HepG2 (cell line): ENCODE measurements around the gene DOCK1. TPM values are rescaled to one million over a fixed set of nuclear protein-coding genes. Genes with fewer than 3 reads are reported as not detected.

Source experiments
- AHR ChIP-seq: IDR thresholded peaks from 2 replicates; pipeline ENCODE4 v1.6.1; 2018; ENCODE audit warnings: missing genetic modification reagents, missing compliant biosample characterization
- CREM ChIP-seq, 2 experiments: sonication (generic) in 1 of 2; formaldehyde crosslinking in 1 of 2; IDR thresholded peaks; 2 replicates each; pipeline versions ENCODE4 v1.4.0 to v1.6.1; 2016 to 2020; ENCODE audit warnings: antibody characterized with exemption in 1 of 2, mild to moderate bottlenecking in 1 of 2, missing genetic modification reagents in 1 of 2
- ESRRA ChIP-seq: sonication (generic); formaldehyde crosslinking; IDR thresholded peaks from 2 replicates; pipeline ENCODE4 v1.5.1; 2020; ENCODE audit warnings: mild to moderate bottlenecking, low read depth, missing genetic modification reagents
- HHEX ChIP-seq: IDR thresholded peaks from 2 replicates; pipeline ENCODE4 v1.6.1; 2016; ENCODE audit warnings: control low read depth
- HNF4A ChIP-seq: sonication (generic); formaldehyde crosslinking; IDR thresholded peaks from 2 replicates; pipeline ENCODE4 v1.4.0; 2020; ENCODE audit warnings: missing genetic modification reagents
- HOXA3 ChIP-seq: sonication (generic); formaldehyde crosslinking; IDR thresholded peaks from 2 replicates; pipeline ENCODE4 v1.5.0; 2020; ENCODE audit warnings: missing genetic modification reagents
- KAT7 ChIP-seq: IDR thresholded peaks from 2 replicates; pipeline ENCODE4 v1.6.1; 2018; ENCODE audit warnings: borderline replicate concordance, missing compliant biosample characterization
- KLF6 ChIP-seq: IDR thresholded peaks from 2 replicates; pipeline ENCODE4 v1.8.0; 2016; ENCODE audit warnings: missing biosample characterization, missing genetic modification reagents
- MAFF ChIP-seq: IDR thresholded peaks from 2 replicates; pipeline ENCODE4 v1.6.1; 2011; ENCODE audit warnings: low read depth, low read length, improper control_type of control experiment
- NFKBIZ ChIP-seq: IDR thresholded peaks from 2 replicates; pipeline ENCODE4 v1.6.1; 2018; ENCODE audit warnings: missing genetic modification reagents, missing compliant biosample characterization
- NR2F6 ChIP-seq, 2 experiments: IDR thresholded peaks; 2 replicates each; pipeline ENCODE4 v1.6.1; 2016; ENCODE audit warnings: antibody characterized with exemption in 1 of 2, mild to moderate bottlenecking in 1 of 2
- NRL ChIP-seq: sonication (generic); formaldehyde crosslinking; IDR thresholded peaks from 2 replicates; pipeline ENCODE4 v1.5.0; 2020; ENCODE audit warnings: missing genetic modification reagents, mild to moderate bottlenecking, moderate library complexity, borderline replicate concordance
- SALL1 ChIP-seq: sonication (generic); formaldehyde crosslinking; IDR thresholded peaks from 2 replicates; pipeline ENCODE4 v1.8.0; 2022; ENCODE audit warnings: mild to moderate bottlenecking, missing genetic modification reagents
- SYNCRIP ChIP-seq: fragments of 200-400 bp; formaldehyde crosslinking; IDR thresholded peaks from 2 replicates; pipeline ENCODE4 v1.6.1; 2018; ENCODE audit warnings: mild to moderate bottlenecking, low read depth, low read length; ENCODE audit not compliant: insufficient read depth
- TRIM24 ChIP-seq: sonication (generic); formaldehyde crosslinking; IDR thresholded peaks from 2 replicates; pipeline ENCODE4 v1.8.0; 2022; ENCODE audit warnings: mild to moderate bottlenecking, missing genetic modification reagents
- ZNF260 ChIP-seq: sonication (generic); formaldehyde crosslinking; IDR thresholded peaks from 2 replicates; pipeline ENCODE4 v1.4.0; 2020; ENCODE audit warnings: missing genetic modification reagents, low read depth, mild to moderate bottlenecking, borderline replicate concordance
- ZNF441 ChIP-seq: sonication (generic); formaldehyde crosslinking; IDR thresholded peaks from 2 replicates; pipeline ENCODE4 v1.7.0; 2021; ENCODE audit warnings: missing genetic modification reagents, borderline replicate concordance
- ZNF615 ChIP-seq: sonication (generic); formaldehyde crosslinking; IDR thresholded peaks from 2 replicates; pipeline ENCODE4 v1.5.0; 2020; ENCODE audit warnings: mild to moderate bottlenecking, missing genetic modification reagents, borderline replicate concordance
- ZNF644 ChIP-seq: IDR thresholded peaks from 2 replicates; pipeline ENCODE4 v1.6.1; 2016; ENCODE audit warnings: low read depth
- ZNF850 ChIP-seq: sonication (generic); formaldehyde crosslinking; conservative IDR thresholded peaks from 2 replicates; pipeline ENCODE4 v1.9.0; 2021; ENCODE audit warnings: mild to moderate bottlenecking, missing genetic modification reagents
- polyA plus RNA-seq, 8 experiments: library from polyadenylated mRNA; depleted of rRNA in 3 of 8; stranded (reverse) in 7 of 8; unstranded in 1 of 8; fragments of >200 nt; fragmentation: Illumina TruSeq in 4 of 8; extraction: Trizol in 4 of 8; gene quantifications; 2 replicates each; pipeline versions ENCODE4 v1.2.1 to v1.2.3, GENCODE V29; 2011 to 2016; ENCODE audit warnings: low read depth in 4 of 8, missing spikeins in 1 of 8, mixed read lengths in 1 of 8; ENCODE audit not compliant: insufficient read depth in 1 of 8
- total RNA-seq, 5 experiments: library from RNA; depleted of rRNA; stranded (reverse); fragments of >200 nt; fragmentation: Illumina TruSeq; extraction: Trizol; gene quantifications; 2 replicates each; pipeline ENCODE4 v1.2.3, GENCODE V29; 2016; ENCODE audit warnings: low read depth in 1 of 5
- TF ChIP-seq, protein P1 (sequence below): IDR thresholded peaks from 2 replicates; pipeline ENCODE4 v1.6.1; 2012; ENCODE audit warnings: low read depth, low read length, improper control_type of control experiment
- TF ChIP-seq, protein P2 (sequence below): conservative IDR thresholded peaks from 2 replicates; pipeline ENCODE4 v1.6.1; 2018; ENCODE audit warnings: missing genetic modification reagents

DOCK1 gene
- total and polyA plus RNA-seq, 2 of the 13 experiments (the other 11 are each of a cell fraction or from before 2014, with no cell fraction given) = 8.3 to 25.5 TPM

GRCh38 chr10:127133672-127134500 is 228.7 kb downstream of the DOCK1 start (continued):
- TF ChIP-seq MAFF (peak; percentile 40; the same call in 1 of the 2 replicates), HNF4A (CRISPR knock-in tag) (peak; percentile 96), NFKBIZ (CRISPR knock-in tag) (0 out of 2 replicates have a peak, but pooled peaks have one; percentile 62), ZNF441 (CRISPR knock-in tag) (no peak), ZNF644 (peak; percentile 83), ZNF850 (CRISPR knock-in tag) (no peak), SYNCRIP (no peak), NRL (CRISPR knock-in tag) (no peak), ZNF615 (CRISPR knock-in tag) (no peak), ESRRA (CRISPR knock-in tag) (peak; percentile 90), AHR (CRISPR knock-in tag) (no peak), KAT7 (CRISPR knock-in tag) (no peak), TRIM24 (CRISPR knock-in tag) (no peak), ZNF260 (no peak), CREM (IDR thresholded peaks at IDR 0.05) (peak; percentile 35; the same call in 1 of the 2 replicates), CREM (CRISPR knock-in tag; IDR thresholded peaks at IDR 0.05) (no peak), KLF6 (CRISPR knock-in tag) (0 out of 2 replicates have a peak, but pooled peaks have one; percentile 45), NR2F6 (IDR thresholded peaks at IDR 0.05) (peak; percentile 56; the same call in 1 of the 2 replicates), NR2F6 (CRISPR knock-in tag; IDR thresholded peaks at IDR 0.05) (peak; percentile 49; the same call in 1 of the 2 replicates), SALL1 (CRISPR knock-in tag) (peak; percentile 84), HOXA3 (peak; percentile 45; the same call in 1 of the 2 replicates), HHEX (CRISPR knock-in tag) (peak; percentile 53; the same call in 1 of the 2 replicates)
- TF ChIP-seq, protein P1, sequence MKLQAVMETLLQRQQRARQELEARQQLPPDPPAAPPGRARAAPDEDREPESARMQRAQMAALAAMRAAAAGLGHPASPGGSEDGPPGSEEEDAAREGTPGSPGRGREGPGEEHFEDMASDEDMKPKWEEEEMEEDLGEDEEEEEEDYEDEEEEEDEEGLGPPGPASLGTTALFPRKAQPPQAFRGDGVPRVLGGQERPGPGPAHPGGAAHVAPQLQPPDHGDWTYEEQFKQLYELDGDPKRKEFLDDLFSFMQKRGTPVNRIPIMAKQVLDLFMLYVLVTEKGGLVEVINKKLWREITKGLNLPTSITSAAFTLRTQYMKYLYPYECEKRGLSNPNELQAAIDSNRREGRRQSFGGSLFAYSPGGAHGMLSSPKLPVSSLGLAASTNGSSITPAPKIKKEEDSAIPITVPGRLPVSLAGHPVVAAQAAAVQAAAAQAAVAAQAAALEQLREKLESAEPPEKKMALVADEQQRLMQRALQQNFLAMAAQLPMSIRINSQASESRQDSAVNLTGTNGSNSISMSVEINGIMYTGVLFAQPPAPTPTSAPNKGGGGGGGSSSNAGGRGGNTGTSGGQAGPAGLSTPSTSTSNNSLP = peak; percentile 96
- TF ChIP-seq, protein P2, sequence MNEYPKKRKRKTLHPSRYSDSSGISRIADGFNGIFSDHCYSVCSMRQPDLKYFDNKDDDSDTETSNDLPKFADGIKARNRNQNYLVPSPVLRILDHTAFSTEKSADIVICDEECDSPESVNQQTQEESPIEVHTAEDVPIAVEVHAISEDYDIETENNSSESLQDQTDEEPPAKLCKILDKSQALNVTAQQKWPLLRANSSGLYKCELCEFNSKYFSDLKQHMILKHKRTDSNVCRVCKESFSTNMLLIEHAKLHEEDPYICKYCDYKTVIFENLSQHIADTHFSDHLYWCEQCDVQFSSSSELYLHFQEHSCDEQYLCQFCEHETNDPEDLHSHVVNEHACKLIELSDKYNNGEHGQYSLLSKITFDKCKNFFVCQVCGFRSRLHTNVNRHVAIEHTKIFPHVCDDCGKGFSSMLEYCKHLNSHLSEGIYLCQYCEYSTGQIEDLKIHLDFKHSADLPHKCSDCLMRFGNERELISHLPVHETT (CRISPR knock-in tag) = no peak
